Stimulated activated CD4-positive, alpha-beta T cell treated with anti-CD3 and anti-CD28 coated beads, Interleukin-4, amount 100 ng/mL, for 4 hours (primary cell): ENCODE data around the gene ORAI3.

Experiments
- DNase-seq, 2 experiments: peaks; one replicate each; pipeline ENCODE4 v3.0.0-alpha.2; 2020

Gene ORAI3

GRCh38 chr16:30995927-30996323 lies 47.1 kb downstream of the ORAI3 start:
- no peak for DNase-seq

DNA sequence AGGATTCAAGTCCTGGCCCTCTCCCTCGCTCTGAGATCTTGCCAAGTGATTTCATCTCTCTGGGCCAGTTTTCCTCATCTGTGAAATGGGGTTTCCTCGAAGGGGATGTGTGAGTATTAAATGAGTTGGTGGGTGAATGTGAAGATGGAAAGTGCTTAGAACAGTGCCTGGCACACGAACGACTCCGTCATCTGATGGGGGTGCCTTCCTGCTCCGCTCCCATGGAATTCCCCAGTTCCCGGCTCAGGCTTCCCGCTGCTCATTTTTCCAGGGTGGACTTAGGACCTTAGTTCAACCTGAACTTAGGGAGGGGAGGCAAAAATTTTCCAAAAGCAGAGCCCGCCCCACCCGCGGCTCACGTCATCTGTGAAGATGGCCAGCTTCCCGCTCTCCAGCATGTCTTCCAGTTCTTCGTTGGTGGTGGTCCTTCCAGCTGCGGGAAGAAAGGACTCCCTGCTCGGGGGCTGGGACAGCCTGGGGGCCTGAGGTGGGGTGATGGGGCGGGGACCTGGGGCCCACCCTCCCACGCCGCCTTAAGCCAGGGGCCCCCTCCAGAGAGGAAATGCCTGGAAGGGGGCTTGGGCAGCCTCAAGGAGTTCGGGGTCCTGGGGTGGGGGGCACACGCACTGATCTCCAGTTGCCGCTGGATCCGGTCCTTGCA lies 47.6 kb downstream of the ORAI3 start:
- no peak for DNase-seq

DNA sequence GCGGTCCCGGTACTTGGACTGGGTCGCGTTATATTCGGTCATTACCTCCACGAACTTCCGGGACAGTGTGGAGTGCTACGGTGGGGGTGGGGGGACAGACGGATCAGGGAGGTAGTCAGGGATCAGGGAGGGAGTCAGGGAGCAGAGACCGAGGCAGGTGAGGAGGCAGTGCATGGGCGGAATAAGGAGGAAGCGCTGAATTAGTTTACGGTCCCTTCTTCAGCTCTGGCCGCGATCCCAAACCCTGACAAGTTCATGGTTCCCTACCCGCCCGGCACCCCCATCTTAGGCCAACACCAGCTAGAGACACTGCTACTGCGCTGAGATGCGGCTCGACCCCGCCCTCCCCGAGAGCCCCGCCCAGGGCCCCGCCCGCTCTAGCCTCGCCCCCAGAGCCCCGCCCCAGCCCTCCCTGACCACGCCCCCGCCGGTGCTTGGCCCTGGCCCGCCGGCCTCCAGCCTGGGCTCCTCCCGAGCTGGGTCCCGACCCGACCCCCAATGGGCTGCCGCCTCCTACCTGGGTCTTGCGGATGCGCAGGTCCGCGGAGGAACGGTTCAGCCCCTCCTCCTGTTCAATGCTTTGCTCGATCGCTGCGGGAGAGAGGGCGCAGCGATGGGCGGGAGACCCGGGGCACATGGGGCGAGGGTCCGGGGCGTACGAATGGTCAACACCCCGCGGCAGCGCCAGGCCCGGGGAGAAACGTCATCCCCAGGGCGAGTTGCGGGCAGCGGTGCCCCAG lies 48.3 kb downstream of the ORAI3 start:
- peak; percentile 71 to 88 for DNase-seq

- no peak for DNase-seq
These were observed 49.1 kb downstream of the ORAI3 start for GRCh38 chr16:30997725-30998711.

DNA sequence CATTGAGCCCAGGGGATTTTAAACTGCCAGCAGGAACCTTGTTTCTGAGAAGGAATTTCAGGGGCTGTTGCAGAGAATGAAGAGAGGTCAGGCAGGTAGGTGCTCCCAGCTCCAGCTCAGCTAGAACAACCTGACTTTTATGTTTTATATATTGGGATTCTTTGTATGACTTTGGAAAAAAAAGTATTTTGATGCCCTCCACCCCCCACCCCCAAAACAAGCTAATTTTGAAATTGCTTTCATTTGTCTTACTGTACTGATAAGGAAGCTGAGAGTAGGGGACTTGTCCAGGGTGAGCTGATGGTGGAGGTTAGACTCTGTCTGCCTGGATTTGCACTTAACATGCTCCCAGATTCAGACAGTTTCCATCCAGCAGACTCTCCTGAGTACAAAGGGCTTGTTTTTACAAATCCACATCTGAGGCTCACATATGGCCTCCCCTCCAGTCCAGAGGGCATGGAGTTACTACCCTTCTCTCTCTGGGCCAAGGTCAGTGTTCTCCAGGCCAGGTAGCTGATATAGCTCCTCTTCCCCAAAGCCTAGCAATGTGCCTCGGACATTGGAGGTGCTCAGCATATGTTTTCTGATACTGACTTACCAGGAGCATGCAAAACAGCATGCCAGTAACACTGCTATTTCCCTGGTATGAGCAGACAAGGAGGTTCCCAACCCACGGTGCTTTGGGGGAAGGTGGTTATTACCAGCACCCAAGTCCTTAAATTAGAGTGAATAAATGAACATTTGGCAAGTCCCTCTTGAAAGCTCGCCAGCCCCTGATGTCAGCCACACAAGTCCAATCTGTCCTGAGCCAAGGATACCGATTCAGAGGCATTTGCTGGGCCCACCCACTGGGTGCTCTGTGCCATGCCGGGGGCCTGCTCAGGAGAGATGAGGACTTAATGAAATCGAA lies 50.2 kb downstream of the ORAI3 start:
- no peak for DNase-seq

DNA sequence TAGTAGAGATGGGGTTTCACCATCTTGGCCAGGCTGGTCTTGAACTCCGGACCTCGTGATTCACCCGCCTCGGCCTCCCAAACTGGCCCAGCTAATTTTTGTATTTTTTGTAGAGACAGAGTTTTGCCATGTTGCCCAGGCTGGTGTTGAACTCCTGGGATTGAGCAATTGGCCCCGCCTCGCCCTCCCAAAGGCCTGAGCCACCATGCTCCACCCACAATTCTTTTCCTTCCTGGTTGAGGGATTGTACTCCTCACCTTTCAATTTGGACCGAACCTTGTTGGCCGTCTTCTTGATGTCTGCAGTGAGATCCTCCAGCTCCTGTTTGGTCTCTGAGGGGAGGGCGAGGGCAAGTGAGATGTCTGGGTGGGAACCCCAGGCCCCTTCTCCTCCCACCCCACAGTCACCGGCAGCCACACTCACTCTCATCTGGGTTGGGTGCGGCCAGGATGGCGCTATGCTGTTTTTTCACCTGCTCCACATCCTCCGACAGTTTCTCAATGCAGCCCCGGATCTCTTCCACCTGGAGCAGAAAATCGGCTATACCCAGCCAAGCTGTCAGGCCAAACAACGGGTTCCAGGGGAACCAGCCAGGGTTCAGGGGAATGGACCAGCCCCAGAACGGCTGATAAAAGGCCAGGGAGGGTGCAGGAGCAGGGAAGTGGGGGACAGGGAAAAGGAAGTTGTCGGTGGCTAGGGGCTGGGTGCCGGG lies 52.0 kb downstream of the ORAI3 start:
- no peak for DNase-seq

DNA sequence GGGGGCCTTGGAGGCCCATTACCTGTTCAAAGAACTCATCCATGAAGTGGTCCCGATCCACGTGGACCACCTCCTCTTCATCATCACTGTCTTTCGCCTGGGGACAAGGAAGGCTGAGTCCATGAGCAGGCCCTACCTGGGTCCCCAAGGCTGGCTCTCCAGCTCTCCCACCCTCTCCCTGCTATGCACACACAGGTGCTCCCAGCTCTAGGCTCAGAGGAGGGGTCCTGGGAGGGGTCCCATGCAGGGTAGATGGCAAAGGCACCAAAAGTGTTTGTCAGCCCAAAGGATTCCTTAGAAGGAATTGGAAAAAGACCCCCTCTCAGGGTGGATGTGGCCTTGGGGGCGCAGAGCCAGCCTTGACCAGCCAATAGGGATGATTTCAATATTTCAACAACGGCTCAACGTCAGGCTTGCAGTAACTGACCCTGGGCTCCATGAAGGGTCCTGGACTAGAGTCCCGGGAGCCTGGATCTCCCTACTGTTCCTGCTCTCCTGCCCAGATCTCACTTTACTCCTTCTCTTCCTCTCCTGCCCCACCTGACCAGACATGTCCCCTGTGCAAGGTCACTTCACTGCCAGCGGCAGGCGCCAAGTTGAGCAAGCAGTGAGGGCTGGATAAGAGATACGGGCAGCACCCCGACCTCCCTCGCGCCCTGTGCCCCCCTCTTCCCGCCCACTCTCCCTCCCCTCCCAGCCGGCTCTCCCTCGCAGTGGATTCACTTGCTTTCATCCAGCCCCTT lies 52.8 kb downstream of the ORAI3 start:
- no peak for DNase-seq

DNA sequence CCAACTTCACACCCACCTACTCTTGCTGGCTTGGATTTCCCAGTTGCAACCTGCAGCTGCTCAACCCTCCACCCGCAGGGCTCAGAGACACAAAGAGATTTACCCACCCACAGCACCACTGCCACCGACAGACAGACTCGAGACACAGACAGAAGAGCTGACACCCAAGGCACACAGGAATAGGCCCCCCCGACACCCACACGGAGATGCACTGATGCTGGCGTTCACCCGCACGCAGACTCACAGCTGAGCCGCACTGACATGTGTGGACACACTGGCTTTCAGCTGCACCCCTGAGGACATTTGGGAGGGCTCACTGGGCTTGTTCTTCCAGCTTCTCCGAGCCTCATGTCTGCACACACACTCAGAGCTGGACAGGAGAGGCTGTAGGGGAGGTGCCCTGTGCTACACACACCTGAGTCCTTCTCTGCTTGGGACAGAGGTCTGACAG lies 53.4 kb downstream of the ORAI3 start:
- DNase-seq = no peak

DNA sequence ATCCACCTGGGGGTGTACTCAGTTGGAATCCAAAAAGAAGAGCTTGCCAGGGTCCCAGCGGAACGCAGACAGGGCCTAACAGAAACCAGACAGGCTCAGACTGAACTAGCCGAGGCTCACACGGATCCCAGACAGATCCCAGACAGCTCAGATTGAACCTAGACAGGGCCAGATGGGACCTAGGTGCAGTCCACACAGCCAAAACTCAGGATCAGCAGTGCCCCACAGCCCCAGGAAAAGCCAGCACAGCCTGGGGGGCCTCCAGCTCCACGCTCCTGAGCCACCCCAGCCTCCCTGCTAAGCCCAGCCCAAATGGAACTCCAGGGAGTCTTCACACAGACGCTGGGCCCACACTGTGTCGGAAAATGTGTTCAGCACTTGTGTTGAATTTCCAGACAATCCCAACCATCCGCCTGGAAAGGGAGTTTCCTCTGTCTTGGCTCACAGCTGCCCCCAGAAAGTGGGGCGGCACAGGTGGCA lies 54.0 kb downstream of the ORAI3 start:
- DNase-seq = no peak

DNA sequence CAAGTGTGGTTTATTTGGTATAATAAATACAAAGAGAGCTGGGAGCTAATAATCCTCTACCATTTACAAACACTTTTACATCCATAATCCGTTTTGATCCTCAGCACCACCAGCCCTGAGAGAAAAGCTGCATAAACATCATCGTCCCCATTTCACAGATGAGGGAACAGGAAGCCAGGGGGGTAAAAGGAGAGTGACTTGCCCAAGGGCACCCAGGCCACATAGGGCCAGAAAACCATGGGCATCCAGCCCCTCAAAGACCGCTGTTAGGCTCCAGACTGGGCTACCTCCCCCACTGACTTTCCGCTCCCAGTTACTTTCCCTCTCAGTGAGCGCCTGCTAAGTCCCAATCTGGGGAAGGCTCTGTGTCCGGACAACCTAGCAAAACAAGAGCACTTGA lies 54.9 kb downstream of the ORAI3 start:
- DNase-seq = no peak
